H54 (cell line): Measurements from ENCODE around the gene RSPH9.

Experiments
- DNase-seq: peaks from one replicate; pipeline ENCODE4 v3.0.0; 2011; ENCODE audit warnings: low spot score, mixed read lengths; ENCODE audit not compliant: insufficient read length
- FAIRE-seq: peaks from 3 replicates; lab custom pipeline; 2011; peaks lifted over from hg19 to GRCh38; lab: Jason Lieb, UNC
- POLR2A ChIP-seq: IDR thresholded peaks from 2 replicates; pipeline ENCODE4 v1.6.1; 2011; ENCODE audit warnings: low read depth, mild to moderate bottlenecking, low read length

Gene RSPH9

DNA sequence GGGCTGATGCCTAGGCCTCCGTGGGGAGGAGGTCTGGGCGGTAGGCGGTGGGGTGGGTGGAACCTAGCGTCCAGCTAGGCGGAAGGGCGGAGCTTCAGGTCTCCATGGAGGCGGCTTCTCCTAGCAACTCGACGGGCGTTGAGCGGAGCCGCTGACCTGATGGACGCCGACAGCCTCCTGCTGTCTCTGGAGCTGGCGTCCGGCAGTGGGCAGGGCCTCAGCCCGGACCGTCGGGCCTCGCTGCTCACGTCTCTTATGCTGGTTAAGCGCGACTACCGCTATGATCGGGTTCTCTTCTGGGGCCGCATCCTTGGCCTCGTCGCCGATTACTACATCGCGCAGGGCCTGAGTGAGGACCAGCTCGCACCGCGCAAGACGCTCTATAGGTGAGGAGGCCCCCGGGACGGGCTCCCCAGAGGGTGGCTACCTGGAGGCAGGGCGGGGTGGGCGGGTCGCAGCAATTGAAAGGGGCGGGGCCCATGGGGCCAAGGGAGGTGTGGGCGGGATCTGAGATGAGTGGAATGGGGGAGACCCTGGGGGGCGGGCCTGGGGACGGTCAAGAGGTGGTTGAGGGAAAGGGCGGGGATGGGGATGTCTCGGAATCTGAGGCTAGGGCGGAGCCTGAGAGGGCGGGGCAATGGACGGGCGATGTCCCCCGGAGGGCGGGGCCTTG lies at the start of gene RSPH9:
RSPH9 (plus strand) TSS at position 97 of the 673 bp plus-strand sequence; CDS start at position 160, 63 bp downstream.
- no peak for FAIRE-seq
- DNase-seq: no peak
- no peak for TF ChIP-seq POLR2A

GRCh38 chr6:43600595-43600994 lies 44.2 kb upstream of the RSPH9 start:
- DNase-seq (no peak), FAIRE-seq (no peak)
- no peak for TF ChIP-seq POLR2A

- peak; percentile 85 for FAIRE-seq
- DNase-seq: peak; percentile 42
- TF ChIP-seq POLR2A: no peak
Measured at GRCh38 chr6:43604174-43604573, 40.7 kb upstream of the RSPH9 start.

DNA sequence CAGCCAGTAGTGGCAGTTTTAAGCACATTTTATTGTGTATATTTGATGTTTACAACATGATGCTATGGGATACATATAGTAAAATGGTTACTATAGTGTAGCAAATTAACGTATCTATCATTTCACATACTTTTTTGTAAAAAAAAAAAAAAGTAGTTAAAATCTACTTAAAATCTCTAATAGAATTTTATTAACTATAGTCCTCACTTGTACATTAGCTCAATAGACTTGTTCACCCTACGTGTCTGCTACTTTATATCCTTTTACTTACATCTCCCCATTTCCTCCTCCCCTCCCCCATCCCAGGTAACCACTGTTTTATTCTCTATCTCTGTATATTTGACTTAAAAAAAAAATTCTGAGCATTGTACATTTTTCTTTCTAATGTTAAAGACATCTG lies 38.8 kb upstream of the RSPH9 start:
- TF ChIP-seq POLR2A: no peak
- FAIRE-seq (no peak), DNase-seq (no peak)

GRCh38 chr6:43608310-43608763 lies 36.5 kb upstream of the RSPH9 start:
- no peak for TF ChIP-seq POLR2A
- FAIRE-seq (peak; percentile 94), DNase-seq (peak; percentile 55)

GRCh38 chr6:43608807-43609206 lies 36.0 kb upstream of the RSPH9 start:
- no peak for FAIRE-seq
- no peak for TF ChIP-seq POLR2A
- no peak for DNase-seq

GRCh38 chr6:43609402-43609801 lies 35.4 kb upstream of the RSPH9 start:
- no peak for DNase-seq
- no peak for FAIRE-seq
- TF ChIP-seq POLR2A: no peak

DNA sequence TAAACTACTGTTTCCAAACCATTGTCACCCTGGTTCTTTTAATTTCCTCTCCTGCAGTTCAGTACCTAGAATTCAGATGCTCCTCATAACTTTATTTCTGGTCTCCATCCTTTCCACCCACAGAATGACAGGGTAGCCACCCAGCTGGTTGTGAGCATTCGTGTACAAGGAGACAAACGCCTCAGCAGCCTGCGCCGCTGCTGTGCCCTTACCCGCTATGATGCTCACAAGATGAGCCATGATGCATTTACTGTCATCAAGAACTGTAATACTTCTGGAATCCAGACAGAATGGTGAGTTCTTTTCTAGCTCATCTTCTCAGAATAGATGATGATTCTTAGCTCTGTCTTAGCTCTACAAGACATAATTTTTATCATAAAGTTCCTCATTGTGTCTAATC lies 34.4 kb upstream of the RSPH9 start:
- TF ChIP-seq POLR2A: no peak
- DNase-seq (no peak), FAIRE-seq (peak; percentile 33)

- FAIRE-seq (no peak), DNase-seq (no peak)
- TF ChIP-seq POLR2A: no peak
Measured at GRCh38 chr6:43613721-43614395, 31.0 kb upstream of the RSPH9 start.

GRCh38 chr6:43614396-43614730 lies 30.5 kb upstream of the RSPH9 start:
- TF ChIP-seq POLR2A: no peak
- FAIRE-seq (no peak), DNase-seq (no peak)

DNA sequence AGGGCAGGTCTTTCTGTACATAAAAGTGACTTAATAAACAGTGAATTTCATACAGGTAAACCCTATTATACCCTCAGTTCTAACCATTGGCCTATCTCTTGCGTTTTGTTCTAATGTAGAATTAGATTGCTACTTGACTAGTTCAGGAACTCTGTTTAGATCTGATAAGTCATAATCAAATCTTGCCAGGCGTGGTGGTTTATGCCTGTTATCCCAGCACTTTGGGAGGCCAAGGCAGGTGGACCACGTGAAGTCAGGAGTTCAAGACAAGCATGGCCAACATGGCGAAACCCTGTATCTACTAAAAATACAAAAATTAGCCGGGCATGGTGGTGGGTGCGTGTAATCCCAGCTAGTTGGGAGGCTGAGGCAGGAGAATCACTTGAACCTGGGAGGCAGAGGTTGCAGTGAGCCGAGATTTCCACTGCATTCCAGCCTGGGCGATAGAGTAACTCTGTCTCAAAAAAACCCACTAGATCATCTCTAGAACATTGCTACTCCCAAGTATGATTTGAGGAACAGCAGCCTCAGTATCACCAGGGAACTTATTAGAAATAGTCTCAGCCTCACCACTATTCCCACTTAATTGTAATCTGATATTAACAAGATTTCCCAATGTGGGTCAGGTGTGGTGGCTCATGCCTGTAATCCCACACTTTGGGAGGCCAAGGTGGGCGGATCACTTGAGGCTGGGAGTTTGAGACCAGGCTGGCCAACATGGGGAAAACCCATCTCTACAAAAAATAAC lies 27.9 kb upstream of the RSPH9 start:
- FAIRE-seq (no peak), DNase-seq (no peak)
- TF ChIP-seq POLR2A: no peak

DNA sequence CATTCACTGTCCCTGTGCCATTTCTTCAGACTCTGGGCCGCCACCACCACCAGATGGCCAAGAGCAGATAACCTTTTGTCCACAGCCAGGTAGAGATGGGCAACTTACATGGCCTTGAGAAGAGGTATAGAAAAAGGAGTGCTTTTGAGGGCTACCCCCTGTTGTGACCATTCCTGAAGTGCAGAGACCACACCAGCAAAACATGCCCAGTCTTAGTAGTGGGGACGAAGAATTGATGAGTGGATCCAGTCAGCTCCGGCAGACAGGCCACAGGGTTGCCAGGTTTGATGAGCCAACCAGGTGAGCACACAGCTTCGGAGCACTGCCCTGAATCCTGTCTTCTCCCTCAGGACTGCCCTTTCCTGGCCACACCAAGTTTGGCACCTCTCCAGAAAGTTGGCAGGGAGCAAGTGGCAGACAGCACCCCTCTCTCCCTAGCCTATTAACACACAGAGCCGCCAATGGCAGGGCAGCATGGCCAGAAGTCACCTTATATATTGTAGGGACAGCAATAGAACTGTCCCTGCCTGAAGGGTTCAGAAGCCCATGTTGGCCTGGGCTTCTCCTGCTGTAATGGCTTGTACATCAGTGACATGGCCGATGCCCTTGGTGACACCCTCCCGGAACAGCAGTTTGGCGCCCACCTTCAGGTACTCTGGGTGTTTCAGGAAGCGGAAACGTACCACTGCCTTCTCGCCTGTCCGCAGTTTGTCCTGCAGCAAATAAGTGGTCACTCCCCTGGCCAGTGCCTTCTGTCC lies 23.6 kb upstream of the RSPH9 start:
- FAIRE-seq: no peak
- DNase-seq: no peak
- no peak for TF ChIP-seq POLR2A

DNA sequence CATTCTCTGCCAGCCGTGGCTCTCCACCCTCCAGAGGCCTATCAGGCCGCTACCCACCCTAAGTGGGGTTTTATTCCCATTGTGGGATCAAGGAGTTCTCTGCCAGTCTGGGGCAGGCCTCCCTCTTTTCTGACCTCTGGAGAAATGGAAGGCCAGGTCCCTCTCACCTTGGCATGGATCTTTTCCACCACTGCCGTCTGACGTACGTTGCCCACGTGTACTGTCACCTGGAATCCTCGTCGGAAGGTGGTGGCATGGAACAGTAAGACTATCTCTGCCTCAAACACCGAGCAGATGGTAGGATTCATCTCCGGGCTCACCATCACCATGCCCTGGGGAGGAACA lies 23.0 kb upstream of the RSPH9 start:
- no peak for TF ChIP-seq POLR2A
- no peak for FAIRE-seq
- no peak for DNase-seq

GRCh38 chr6:43622541-43622940 lies 22.3 kb upstream of the RSPH9 start:
- DNase-seq (no peak), FAIRE-seq (no peak)
- TF ChIP-seq POLR2A: no peak
